ENCODE measurements around the gene CPS1. TPM values are rescaled to one million over a fixed set of nuclear protein-coding genes. Genes with fewer than 3 reads are reported as not detected.

CPS1 gene
- total and polyA plus RNA-seq, 2 of the 8 experiments (the other 6 are each of a cell fraction or from before 2014, with no cell fraction given): 7.9 to 15.7 TPM

GRCh38 chr2:210553373-210553772 is 3.0 kb upstream of the CPS1 start (continued):
- TF ChIP-seq ZNF274 (IDR thresholded peaks at IDR 0.05; ENCODE audit: borderline replicate concordance, extremely low read depth, low read length): no peak
- no peak for TF ChIP-seq SIX5 (IDR thresholded peaks at IDR 0.05; ENCODE audit: low read depth, low read length)
- TF ChIP-seq SAP30 (IDR thresholded peaks at IDR 0.05; ENCODE audit: insufficient read depth, insufficient replicate concordance, low read length): no peak
